ENCODE measurements around the gene WSCD1. TPM values are rescaled to one million over a fixed set of nuclear protein-coding genes. Genes with fewer than 3 reads are reported as not detected.

The WSCD1 gene
- total and polyA plus RNA-seq, 3 donors from 2014 or later, result 11.6 to 33.8 (median 12.9) TPM

DNA sequence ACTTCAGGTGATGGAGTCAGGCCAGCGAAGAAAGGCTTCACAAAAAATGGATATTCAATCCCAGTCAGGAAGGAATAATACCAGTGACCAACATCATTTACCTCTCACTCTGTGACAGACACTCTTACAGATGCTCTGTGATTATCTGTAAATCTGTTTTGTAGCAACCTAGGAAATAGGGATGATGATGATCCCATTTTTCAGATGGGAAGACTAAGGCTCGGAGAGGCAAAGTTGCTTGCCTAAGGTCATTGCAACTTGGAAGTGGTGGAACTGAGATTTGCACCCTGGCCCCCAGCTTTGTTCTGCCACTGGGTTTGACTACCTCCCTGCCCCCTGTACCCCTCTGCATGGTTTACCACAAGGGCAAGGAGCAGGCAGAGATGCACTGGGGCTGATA, 14.1 kb upstream of the WSCD1 start:
- H3K27me3 ChIP-seq, result no peaks in the 10 kb centered on the region
- no peaks in the 10 kb centered on the region for H3K36me3 ChIP-seq (ENCODE audit: low read depth, missing control alignments)
- no peak overlapping the region for H3K4me3 ChIP-seq
- no peaks in the 10 kb centered on the region for H3K4me1 ChIP-seq
- H3K27ac ChIP-seq, result no peak overlapping the region
- no peak for DNase-seq
- no peaks in the 10 kb centered on the region for H3K9me3 ChIP-seq
- intact Hi-C loops (cut with DNase I; ENCODE audit: low total_unique reads), result no loop called here
- TF ChIP-seq, protein P1, sequence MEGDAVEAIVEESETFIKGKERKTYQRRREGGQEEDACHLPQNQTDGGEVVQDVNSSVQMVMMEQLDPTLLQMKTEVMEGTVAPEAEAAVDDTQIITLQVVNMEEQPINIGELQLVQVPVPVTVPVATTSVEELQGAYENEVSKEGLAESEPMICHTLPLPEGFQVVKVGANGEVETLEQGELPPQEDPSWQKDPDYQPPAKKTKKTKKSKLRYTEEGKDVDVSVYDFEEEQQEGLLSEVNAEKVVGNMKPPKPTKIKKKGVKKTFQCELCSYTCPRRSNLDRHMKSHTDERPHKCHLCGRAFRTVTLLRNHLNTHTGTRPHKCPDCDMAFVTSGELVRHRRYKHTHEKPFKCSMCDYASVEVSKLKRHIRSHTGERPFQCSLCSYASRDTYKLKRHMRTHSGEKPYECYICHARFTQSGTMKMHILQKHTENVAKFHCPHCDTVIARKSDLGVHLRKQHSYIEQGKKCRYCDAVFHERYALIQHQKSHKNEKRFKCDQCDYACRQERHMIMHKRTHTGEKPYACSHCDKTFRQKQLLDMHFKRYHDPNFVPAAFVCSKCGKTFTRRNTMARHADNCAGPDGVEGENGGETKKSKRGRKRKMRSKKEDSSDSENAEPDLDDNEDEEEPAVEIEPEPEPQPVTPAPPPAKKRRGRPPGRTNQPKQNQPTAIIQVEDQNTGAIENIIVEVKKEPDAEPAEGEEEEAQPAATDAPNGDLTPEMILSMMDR (IDR thresholded peaks at IDR 0.05), result no peak
- 90 to 92% methylated on average over 2 of the region's 2 CpGs for WGBS, 2 donors

DNA sequence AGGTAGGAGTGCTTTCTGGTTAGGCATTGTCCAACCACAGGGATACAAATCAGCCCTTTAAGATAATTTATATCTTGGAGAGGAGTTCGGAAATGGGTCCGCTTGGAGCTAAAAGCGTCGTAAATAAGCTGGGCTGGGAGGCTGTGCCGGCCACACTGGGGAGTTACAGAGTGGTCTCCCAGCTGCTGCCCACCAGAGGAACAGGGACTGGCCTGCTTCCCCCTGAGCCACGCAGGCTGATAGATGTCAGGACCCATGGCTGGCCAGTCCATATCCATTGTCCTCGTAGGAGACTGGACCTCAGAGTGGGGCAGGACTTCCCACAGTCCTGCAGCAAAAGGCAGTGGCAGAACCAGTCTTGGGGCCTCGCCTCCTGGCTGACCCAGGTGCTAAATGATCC, 12.6 kb upstream of the WSCD1 start:
- TF ChIP-seq POLR2A (IDR thresholded peaks at IDR 0.05), result no peak
- TF ChIP-seq, protein P1 (IDR thresholded peaks at IDR 0.05), result no peak
- WGBS, 2 donors, result 44 to 46% methylated on average over 6 to 8 of the region's 8 CpGs
- no peaks in the 10 kb centered on the region for H3K9me3 ChIP-seq
- H3K27ac ChIP-seq, result no peak overlapping the region
- DNase-seq, result no peak
- no peaks in the 10 kb centered on the region for H3K27me3 ChIP-seq
- intact Hi-C loops (cut with DNase I; ENCODE audit: low total_unique reads), result no loop called here
- no peaks in the 10 kb centered on the region for H3K4me1 ChIP-seq
- H3K36me3 ChIP-seq (ENCODE audit: low read depth, missing control alignments), result no peaks in the 10 kb centered on the region
- H3K4me3 ChIP-seq, result no peak overlapping the region

DNA sequence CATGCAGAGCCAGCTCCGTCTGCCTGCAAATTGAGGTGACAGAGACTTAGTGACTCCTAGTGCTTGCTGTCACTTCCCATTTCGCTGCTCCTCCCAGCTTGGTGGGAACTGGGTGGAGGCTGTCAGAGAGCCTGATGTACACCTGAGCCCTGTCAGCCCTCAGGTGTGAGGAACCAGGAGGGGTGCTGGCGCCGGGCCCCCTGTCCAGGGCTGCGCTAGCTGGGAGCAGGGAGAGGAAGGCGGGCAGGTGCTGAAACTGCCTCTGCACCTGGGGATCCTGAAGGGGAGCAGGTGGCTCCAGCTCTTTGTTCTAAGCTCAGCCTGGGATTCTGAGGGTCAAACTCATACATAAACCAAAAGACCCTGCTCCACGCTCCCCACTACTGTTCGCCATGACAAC, 10.8 kb upstream of the WSCD1 start:
- H3K4me1 ChIP-seq, result no peaks in the 10 kb centered on the region
- H3K36me3 ChIP-seq (ENCODE audit: low read depth, missing control alignments), result no peaks in the 10 kb centered on the region
- H3K4me3 ChIP-seq, result no peak overlapping the region
- intact Hi-C loops (cut with DNase I; ENCODE audit: low total_unique reads), result no loop called here
- no peaks in the 10 kb centered on the region for H3K9me3 ChIP-seq
- no peak for TF ChIP-seq POLR2A (IDR thresholded peaks at IDR 0.05)
- TF ChIP-seq, protein P1 (IDR thresholded peaks at IDR 0.05), result no peak
- whole genome bisulfite sequencing, 2 donors, result 86 to 93% methylated on average over 4 to 8 of the region's 8 CpGs
- H3K27me3 ChIP-seq, result no peaks in the 10 kb centered on the region
- no peak overlapping the region for H3K27ac ChIP-seq
- no peak for DNase-seq

DNA sequence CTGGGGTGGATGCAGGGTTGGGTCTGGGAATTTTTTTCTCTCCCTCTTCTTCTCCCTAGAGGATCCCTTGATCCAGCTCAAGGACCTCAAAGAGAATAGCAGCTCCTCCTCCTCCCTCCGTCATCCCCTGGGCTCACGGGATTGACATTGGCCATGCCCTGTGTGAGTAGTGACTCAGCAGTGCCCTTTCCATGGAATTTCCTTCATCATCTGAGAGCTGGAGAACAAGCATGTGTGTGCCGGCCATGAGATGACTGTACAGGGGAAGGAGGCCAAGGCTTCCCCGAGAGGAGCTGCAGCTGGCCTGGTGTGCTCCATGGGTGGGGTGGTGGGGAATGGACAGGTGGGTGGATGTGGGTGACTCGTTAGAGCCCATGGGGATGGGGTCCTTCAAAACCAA, 8.9 kb upstream of the WSCD1 start:
- H3K9me3 ChIP-seq, result no peaks in the 10 kb centered on the region
- no peak for DNase-seq
- H3K27ac ChIP-seq, result no peak overlapping the region
- TF ChIP-seq, protein P1 (IDR thresholded peaks at IDR 0.05), result no peak
- no peak for TF ChIP-seq POLR2A (IDR thresholded peaks at IDR 0.05)
- H3K36me3 ChIP-seq (ENCODE audit: low read depth, missing control alignments), result no peaks in the 10 kb centered on the region
- no peaks in the 10 kb centered on the region for H3K4me1 ChIP-seq
- WGBS, 2 donors, result 76 to 80% methylated on average over 3 to 5 of the region's 5 CpGs
- H3K27me3 ChIP-seq, result no peaks in the 10 kb centered on the region
- intact Hi-C loops (cut with DNase I; ENCODE audit: low total_unique reads), result no loop called here
- H3K4me3 ChIP-seq, result no peak overlapping the region

DNA sequence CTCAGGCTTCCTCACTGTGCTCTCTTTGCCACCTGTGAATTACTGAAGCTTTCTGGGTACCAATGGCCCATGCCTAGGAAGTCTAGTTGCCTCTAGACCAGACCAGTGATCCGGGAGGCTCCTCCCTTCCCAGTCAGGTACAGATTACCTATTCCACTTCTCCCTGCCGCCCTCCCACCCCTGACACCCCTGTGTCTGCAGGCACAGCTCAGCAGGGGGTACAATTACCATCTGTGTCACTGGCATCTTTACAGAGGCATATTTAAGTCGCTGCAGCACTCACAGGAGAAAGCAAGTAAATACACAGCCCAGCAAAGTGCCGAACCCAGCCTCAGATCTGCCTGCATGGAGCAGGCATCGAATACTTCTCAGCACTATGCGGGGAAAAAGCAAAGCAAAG, 5.3 kb upstream of the WSCD1 start:
- DNase-seq, result no peak
- no peaks in the 10 kb centered on the region for H3K4me1 ChIP-seq
- WGBS, 2 donors, result 58 to 68% methylated on average over 6 of the region's 6 CpGs
- no peaks in the 10 kb centered on the region for H3K36me3 ChIP-seq (ENCODE audit: low read depth, missing control alignments)
- TF ChIP-seq, protein P1 (IDR thresholded peaks at IDR 0.05), result no peak
- no peak for TF ChIP-seq POLR2A (IDR thresholded peaks at IDR 0.05)
- no peak overlapping the region for H3K4me3 ChIP-seq
- no peak overlapping the region for H3K27ac ChIP-seq
- no peaks in the 10 kb centered on the region for H3K9me3 ChIP-seq
- H3K27me3 ChIP-seq, result no peaks in the 10 kb centered on the region
- intact Hi-C loops (cut with DNase I; ENCODE audit: low total_unique reads), result no loop called here

Measured in testis (tissue), 3 donors.